ENCODE results near the gene COX7A2.

COX7A2 gene

GRCh38 chr6:75290136-75290945 is 46.7 kb upstream of the COX7A2 start:
- Histone ChIP-seq H3K14ac (ENCODE audit: low read length in 2 of 2) (no peak overlapping the region), H2BK120ac (ENCODE audit: low read depth, low read length) (no peak overlapping the region), H2BK15ac (ENCODE audit: low read depth, poor library complexity, severe bottlenecking) (no peak overlapping the region), H3K23ac (ENCODE audit: low read length in 2 of 2) (no peak overlapping the region), H3K18ac (ENCODE audit: low read depth in 1 of 2, low read length in 2 of 2) (no peak overlapping the region), H3K36me3 (ENCODE audit: control insufficient read depth in 1 of 2, insufficient read depth in 2 of 2, low read depth in 1 of 2, low read length in 2 of 2) (no peaks in the 10 kb centered on the region), H2AK5ac (ENCODE audit: low read length, severe bottlenecking) (no peak overlapping the region), H3K27ac (ENCODE audit: low read length, poor library complexity, severe bottlenecking) (no peak overlapping the region), H3K27me3 (ENCODE audit: control insufficient read depth in 1 of 2, insufficient read depth in 1 of 2, low read length in 2 of 2) (no peaks in the 10 kb centered on the region), H3K4me2 (ENCODE audit: low read length, poor library complexity, severe bottlenecking) (no peak overlapping the region), H3K9ac (ENCODE audit: low read length) (no peak overlapping the region), H4K91ac (ENCODE audit: low read length) (no peak overlapping the region), H3K9me3 (ENCODE audit: control insufficient read depth, low read length) (no peaks in the 10 kb centered on the region), H3K4me3 (ENCODE audit: insufficient read depth in 1 of 2, low read depth in 1 of 2, low read length in 2 of 2) (no peak overlapping the region), H3K4me1 (ENCODE audit: control insufficient read depth, insufficient read depth, low read depth, low read length) (peaks cover 3% of the 10 kb centered on the region), H3K79me1 (replicated peaks; ENCODE audit: low read length, poor library complexity, severe bottlenecking) (peaks cover 7% of the 10 kb centered on the region), H3K4ac (ENCODE audit: low read depth in 1 of 2, low read length in 2 of 2) (no peak overlapping the region), H2BK12ac (ENCODE audit: low read length in 2 of 2) (no peak overlapping the region), H4K8ac (ENCODE audit: low read length) (no peak overlapping the region), H2BK5ac (ENCODE audit: low read depth, low read length, poor library complexity, severe bottlenecking) (no peak overlapping the region), H2AFZ (ENCODE audit: low read depth, low read length) (no peak overlapping the region)
- 76% methylated on average over 6 of the region's 7 CpGs for WGBS
- DNase-seq = no peak

- Histone ChIP-seq H3K79me1 (replicated peaks; ENCODE audit: low read length, poor library complexity, severe bottlenecking) (peaks cover 7% of the 10 kb centered on the region), H2BK5ac (ENCODE audit: low read depth, low read length, poor library complexity, severe bottlenecking) (no peak overlapping the region), H3K23ac (ENCODE audit: low read length in 2 of 2) (no peak overlapping the region), H3K4ac (ENCODE audit: low read depth in 1 of 2, low read length in 2 of 2) (no peak overlapping the region), H4K91ac (ENCODE audit: low read length) (no peak overlapping the region), H2BK15ac (ENCODE audit: low read depth, poor library complexity, severe bottlenecking) (no peak overlapping the region), H2AFZ (ENCODE audit: low read depth, low read length) (no peak overlapping the region), H3K9ac (ENCODE audit: low read length) (no peak overlapping the region), H3K18ac (ENCODE audit: low read depth in 1 of 2, low read length in 2 of 2) (no peak overlapping the region), H3K27ac (ENCODE audit: low read length, poor library complexity, severe bottlenecking) (no peak overlapping the region), H3K4me1 (ENCODE audit: control insufficient read depth, insufficient read depth, low read depth, low read length) (peaks cover 3% of the 10 kb centered on the region), H3K36me3 (ENCODE audit: control insufficient read depth in 1 of 2, insufficient read depth in 2 of 2, low read depth in 1 of 2, low read length in 2 of 2) (no peaks in the 10 kb centered on the region), H4K8ac (ENCODE audit: low read length) (no peak overlapping the region), H3K4me2 (ENCODE audit: low read length, poor library complexity, severe bottlenecking) (no peak overlapping the region), H2AK5ac (ENCODE audit: low read length, severe bottlenecking) (no peak overlapping the region), H3K9me3 (ENCODE audit: control insufficient read depth, low read length) (no peaks in the 10 kb centered on the region), H3K27me3 (ENCODE audit: control insufficient read depth in 1 of 2, insufficient read depth in 1 of 2, low read length in 2 of 2) (no peaks in the 10 kb centered on the region), H3K4me3 (ENCODE audit: insufficient read depth in 1 of 2, low read depth in 1 of 2, low read length in 2 of 2) (no peak overlapping the region), H2BK120ac (ENCODE audit: low read depth, low read length) (no peak overlapping the region), H2BK12ac (ENCODE audit: low read length in 2 of 2) (no peak overlapping the region), H3K14ac (ENCODE audit: low read length in 2 of 2) (no peak overlapping the region)
- WGBS = no CpG with 5 or more reads among the region's 1 CpG
- DNase-seq = no peak
These were observed 44.4 kb upstream of the COX7A2 start for GRCh38 chr6:75288023-75288422.

GRCh38 chr6:75287424-75287823 is 43.8 kb upstream of the COX7A2 start:
- Histone ChIP-seq H3K36me3 (ENCODE audit: control insufficient read depth in 1 of 2, insufficient read depth in 2 of 2, low read depth in 1 of 2, low read length in 2 of 2) (no peaks in the 10 kb centered on the region), H3K79me1 (replicated peaks; ENCODE audit: low read length, poor library complexity, severe bottlenecking) (peaks cover 7% of the 10 kb centered on the region), H2BK120ac (ENCODE audit: low read depth, low read length) (no peak overlapping the region), H3K9me3 (ENCODE audit: control insufficient read depth, low read length) (no peaks in the 10 kb centered on the region), H3K4me1 (ENCODE audit: control insufficient read depth, insufficient read depth, low read depth, low read length) (peaks cover 3% of the 10 kb centered on the region), H2AFZ (ENCODE audit: low read depth, low read length) (no peak overlapping the region), H3K27ac (ENCODE audit: low read length, poor library complexity, severe bottlenecking) (no peak overlapping the region), H3K4me3 (ENCODE audit: insufficient read depth in 1 of 2, low read depth in 1 of 2, low read length in 2 of 2) (no peak overlapping the region), H2AK5ac (ENCODE audit: low read length, severe bottlenecking) (no peak overlapping the region), H3K27me3 (ENCODE audit: control insufficient read depth in 1 of 2, insufficient read depth in 1 of 2, low read length in 2 of 2) (no peaks in the 10 kb centered on the region), H2BK15ac (ENCODE audit: low read depth, poor library complexity, severe bottlenecking) (no peak overlapping the region), H3K4ac (ENCODE audit: low read depth in 1 of 2, low read length in 2 of 2) (no peak overlapping the region), H3K4me2 (ENCODE audit: low read length, poor library complexity, severe bottlenecking) (no peak overlapping the region), H3K14ac (ENCODE audit: low read length in 2 of 2) (no peak overlapping the region), H4K91ac (ENCODE audit: low read length) (no peak overlapping the region), H3K23ac (ENCODE audit: low read length in 2 of 2) (no peak overlapping the region), H2BK5ac (ENCODE audit: low read depth, low read length, poor library complexity, severe bottlenecking) (no peak overlapping the region), H3K18ac (ENCODE audit: low read depth in 1 of 2, low read length in 2 of 2) (no peak overlapping the region), H3K9ac (ENCODE audit: low read length) (peak overlapping the region; percentile 12), H4K8ac (ENCODE audit: low read length) (no peak overlapping the region), H2BK12ac (ENCODE audit: low read length in 2 of 2) (no peak overlapping the region)
- 100% methylated on average over 1 of the region's 1 CpG for WGBS
- no peak for DNase-seq

GRCh38 chr6:75286955-75287354 is 43.4 kb upstream of the COX7A2 start:
- H2AK5ac ChIP-seq (ENCODE audit: low read length, severe bottlenecking) = no peak overlapping the region
- no peak overlapping the region for H3K23ac ChIP-seq (ENCODE audit: low read length in 2 of 2)
- no peak for DNase-seq
- H2AFZ ChIP-seq (ENCODE audit: low read depth, low read length) = no peak overlapping the region
- peaks cover 7% of the 10 kb centered on the region for H3K79me1 ChIP-seq (replicated peaks; ENCODE audit: low read length, poor library complexity, severe bottlenecking)
- H3K9me3 ChIP-seq (ENCODE audit: control insufficient read depth, low read length) = no peaks in the 10 kb centered on the region
- H3K18ac ChIP-seq (ENCODE audit: low read depth in 1 of 2, low read length in 2 of 2) = no peak overlapping the region
- H3K4ac ChIP-seq (ENCODE audit: low read depth in 1 of 2, low read length in 2 of 2) = no peak overlapping the region
- H2BK120ac ChIP-seq (ENCODE audit: low read depth, low read length) = no peak overlapping the region
- peak overlapping the region; percentile 12 for H3K9ac ChIP-seq (ENCODE audit: low read length)
- H4K8ac ChIP-seq (ENCODE audit: low read length) = no peak overlapping the region
- H3K27me3 ChIP-seq (ENCODE audit: control insufficient read depth in 1 of 2, insufficient read depth in 1 of 2, low read length in 2 of 2) = no peaks in the 10 kb centered on the region
- no peak overlapping the region for H4K91ac ChIP-seq (ENCODE audit: low read length)
- H3K4me1 ChIP-seq (ENCODE audit: control insufficient read depth, insufficient read depth, low read depth, low read length) = peaks cover 3% of the 10 kb centered on the region
- H3K14ac ChIP-seq (ENCODE audit: low read length in 2 of 2) = no peak overlapping the region
- H3K36me3 ChIP-seq (ENCODE audit: control insufficient read depth in 1 of 2, insufficient read depth in 2 of 2, low read depth in 1 of 2, low read length in 2 of 2) = no peaks in the 10 kb centered on the region
- no peak overlapping the region for H3K27ac ChIP-seq (ENCODE audit: low read length, poor library complexity, severe bottlenecking)
- no peak overlapping the region for H3K4me3 ChIP-seq (ENCODE audit: insufficient read depth in 1 of 2, low read depth in 1 of 2, low read length in 2 of 2)
- H2BK15ac ChIP-seq (ENCODE audit: low read depth, poor library complexity, severe bottlenecking) = no peak overlapping the region
- no peak overlapping the region for H2BK5ac ChIP-seq (ENCODE audit: low read depth, low read length, poor library complexity, severe bottlenecking)
- no peak overlapping the region for H3K4me2 ChIP-seq (ENCODE audit: low read length, poor library complexity, severe bottlenecking)
- 100% methylated on average over 1 of the region's 2 CpGs for WGBS
- H2BK12ac ChIP-seq (ENCODE audit: low read length in 2 of 2) = no peak overlapping the region

Measured in mesenchymal stem cell (in vitro differentiated cells and primary cell).